Esophagus (tissue), 2 donors: ENCODE data around the gene PELI3. TPM values are rescaled to one million over a fixed set of nuclear protein-coding genes. Genes with fewer than 3 reads are reported as not detected.

Source experiments
- H3K27ac ChIP-seq, 2 donors: one replicate each; pipeline ENCODE4 v1.5.1; 2013; ENCODE audit warnings: low read depth in 2 of 2, mild to moderate bottlenecking in 2 of 2, inconsistent platforms in 1 of 2, low read length in 1 of 2, moderate library complexity in 1 of 2
- H3K27me3 ChIP-seq, 2 donors: one replicate each; pipeline ENCODE4 v1.6.1; 2013; ENCODE audit warnings: low read length in 2 of 2, control low read depth in 1 of 2, mild to moderate bottlenecking in 1 of 2; ENCODE audit not compliant: insufficient read depth in 2 of 2, control insufficient read depth in 1 of 2
- H3K36me3 ChIP-seq, 2 donors: one replicate each; pipeline ENCODE4 v1.6.1; 2013; ENCODE audit warnings: low read length in 1 of 2; ENCODE audit not compliant: control insufficient read depth in 2 of 2, insufficient read depth in 2 of 2
- H3K4me1 ChIP-seq, 2 donors: one replicate each; pipeline ENCODE4 v1.6.1; 2013; ENCODE audit warnings: low read length in 1 of 2; ENCODE audit not compliant: control insufficient read depth in 2 of 2, insufficient read depth in 2 of 2
- H3K4me3 ChIP-seq, 2 donors: one replicate each; pipeline ENCODE4 v1.5.1; 2013; ENCODE audit warnings: low read length in 2 of 2, mild to moderate bottlenecking in 2 of 2, low read depth in 1 of 2, moderate library complexity in 1 of 2
- H3K9me3 ChIP-seq, 2 donors: one replicate each; pipeline ENCODE4 v1.6.1; 2013; ENCODE audit warnings: mild to moderate bottlenecking in 2 of 2, low read depth in 1 of 2, low read length in 1 of 2, moderate library complexity in 1 of 2; ENCODE audit not compliant: control insufficient read depth in 2 of 2, insufficient read depth in 1 of 2
- WGBS, 2 donors: extraction: QIAGEN DNeasy Blood & Tissue Kit; methylation state at CpG; one replicate each; pipeline ENCODE4 v1.1.7; 2013; 5-methylcytosine and 5-hydroxymethylcytosine counted together
- polyA plus RNA-seq, 2 donors: library from polyadenylated mRNA; stranded (reverse); fragments of 200-250 nt; gene quantifications; one replicate each; pipeline ENCODE4 v1.2.3, GENCODE V29; 2013
- donor health status: healthy with polysubstance abuse.
- donor health status: Bipolar disorder and iron deficiency.

Gene PELI3
- polyA plus RNA-seq, 2 donors, result 5.5 to 7.8 TPM

DNA sequence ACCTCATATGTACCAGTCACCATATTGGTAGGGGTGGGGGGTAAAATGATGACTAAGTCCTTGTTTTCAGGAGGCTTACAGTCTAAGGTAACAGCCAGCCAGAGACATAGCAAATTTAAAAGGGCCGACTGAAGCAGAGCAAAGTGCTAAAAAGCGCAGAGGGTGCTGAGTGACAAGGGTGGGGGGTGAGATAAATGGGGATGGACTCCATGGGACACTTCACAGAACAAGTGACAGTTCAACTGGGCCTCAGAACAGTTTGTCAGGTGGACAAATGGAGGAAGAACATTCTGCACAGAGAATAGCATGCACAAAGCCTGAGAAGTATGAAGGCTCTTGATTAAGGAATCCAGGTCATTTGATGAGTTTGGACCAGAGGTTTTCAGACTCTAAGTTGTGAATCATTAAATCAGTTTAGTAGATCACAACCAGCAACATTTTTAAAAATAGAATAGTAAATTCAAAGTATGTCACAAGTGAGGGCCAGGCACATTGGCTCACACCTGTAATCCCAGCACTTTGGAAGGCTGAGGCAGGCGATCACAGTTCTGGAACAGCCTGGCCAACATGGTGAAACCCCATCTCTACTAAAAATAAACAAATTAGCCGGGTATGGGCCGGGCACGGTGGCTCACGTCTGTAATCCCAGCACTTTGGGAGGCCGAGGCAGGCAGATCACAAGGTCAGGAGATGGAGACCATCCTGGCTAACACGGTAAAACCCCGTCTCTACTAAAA lies 57.8 kb downstream of the PELI3 start:
- 83 to 93% methylated on average over 10 of the region's 10 CpGs for WGBS, 2 donors
- Histone ChIP-seq H3K4me1 (no peaks in the 10 kb centered on the region), H3K27ac (no peak overlapping the region), H3K36me3 (peaks cover 8 to 23% of the 10 kb centered on the region in 2 donors), H3K4me3 (no peak overlapping the region), H3K9me3 (no peaks in the 10 kb centered on the region), H3K27me3 (no peaks in the 10 kb centered on the region)

Other genes with a start within 250 kb of the PELI3 start
- 10 to 100 TPM; 13.8 to 17.1 TPM for gene KLC2, start 209.2 kb upstream of the PELI3 start, polyA plus RNA-seq
- gene RAB1B, start 198.3 kb upstream of the PELI3 start, polyA plus RNA-seq, result 100 to 1,000 TPM; 129 to 156 TPM
- under 1 TPM; 0.62 to 0.77 TPM for gene CNIH2, start 188.7 kb upstream of the PELI3 start, polyA plus RNA-seq
- gene YIF1A, start 177.8 kb upstream of the PELI3 start, polyA plus RNA-seq, result 10 to 100 TPM; 51.6 to 63.1 TPM
- under 1 TPM; 0.01 to 0.04 TPM for gene TMEM151A, start 175.0 kb upstream of the PELI3 start, polyA plus RNA-seq
- 1 to 10 TPM; 1.4 to 3.3 TPM for gene CD248, start 149.9 kb upstream of the PELI3 start, polyA plus RNA-seq
- 10 to 100 TPM; 18.1 to 27.3 TPM for gene RIN1, start 130.5 kb upstream of the PELI3 start, polyA plus RNA-seq
- gene BRMS1, start 121.8 kb upstream of the PELI3 start, polyA plus RNA-seq, result 10 to 100 TPM; 44.1 to 49.9 TPM
- gene B4GAT1, start 119.3 kb upstream of the PELI3 start, polyA plus RNA-seq, result 1 to 10 TPM; 4.9 to 7.0 TPM
- gene SLC29A2, start 95.1 kb upstream of the PELI3 start, polyA plus RNA-seq, result 1 to 10 TPM; 4.7 to 7.8 TPM
- under 1 TPM; 0.16 to 0.31 TPM for gene NPAS4, start 45.9 kb upstream of the PELI3 start, polyA plus RNA-seq
- gene MRPL11, start 28.1 kb upstream of the PELI3 start, polyA plus RNA-seq, result 10 to 100 TPM; 27.2 to 51.1 TPM
- gene DPP3, start 13.5 kb downstream of the PELI3 start, polyA plus RNA-seq, result 10 to 100 TPM; 16.3 to 29.6 TPM
- gene BBS1, start 43.7 kb downstream of the PELI3 start, polyA plus RNA-seq, result 10 to 100 TPM in 1 of 2 donors, 1 to 10 TPM in 1; 9.3 to 15.3 TPM
- gene ZDHHC24, start 79.1 kb downstream of the PELI3 start, polyA plus RNA-seq, result 1 to 10 TPM; 5.9 to 6.0 TPM
- under 1 TPM; 0.02 TPM for gene ACTN3, start 80.0 kb downstream of the PELI3 start, polyA plus RNA-seq
- gene CTSF, start 101.7 kb downstream of the PELI3 start, polyA plus RNA-seq, result 10 to 100 TPM in 1 of 2 donors, 1 to 10 TPM in 1; 4.2 to 10.2 TPM
- gene CCDC87, start 126.2 kb downstream of the PELI3 start, polyA plus RNA-seq, result under 1 TPM; 0.09 to 0.12 TPM
- 10 to 100 TPM; 27.9 to 39.8 TPM for gene CCS, start 126.3 kb downstream of the PELI3 start, polyA plus RNA-seq
- 10 to 100 TPM; 20.6 to 34.2 TPM for gene RBM14, start 149.7 kb downstream of the PELI3 start, polyA plus RNA-seq
- gene RBM4, start 171.8 kb downstream of the PELI3 start, polyA plus RNA-seq, result 10 to 100 TPM; 54.6 to 80.8 TPM
- 10 to 100 TPM; 12.0 to 12.8 TPM for gene RBM4B, start 211.0 kb downstream of the PELI3 start, polyA plus RNA-seq